ENCODE measurements around the gene ENTPD6.

The ENTPD6 gene

GRCh38 chr20:25209911-25210310 lies 14.4 kb downstream of the ENTPD6 start:
- no peak for DNase-seq

GRCh38 chr20:25211273-25211672 lies 15.8 kb downstream of the ENTPD6 start:
- no peak for DNase-seq

- DNase-seq, result no peak
Measured at GRCh38 chr20:25212242-25212641, 16.7 kb downstream of the ENTPD6 start.

GRCh38 chr20:25213566-25214425 lies 18.3 kb downstream of the ENTPD6 start:
- DNase-seq, result no peak

- DNase-seq, result no peak
Measured at GRCh38 chr20:25214426-25214790, 18.9 kb downstream of the ENTPD6 start.

GRCh38 chr20:25214819-25215218 lies 19.3 kb downstream of the ENTPD6 start:
- DNase-seq, result no peak

GRCh38 chr20:25215521-25215920 lies 20.0 kb downstream of the ENTPD6 start:
- DNase-seq, result no peak

- no peak for DNase-seq
Measured at GRCh38 chr20:25216199-25216945, 20.9 kb downstream of the ENTPD6 start.

GRCh38 chr20:25217161-25218108 lies 21.9 kb downstream of the ENTPD6 start:
- DNase-seq, result no peak

GRCh38 chr20:25218109-25218486 lies 22.6 kb downstream of the ENTPD6 start:
- no peak for DNase-seq

- no peak for DNase-seq
Measured at GRCh38 chr20:25218492-25218891, 23.0 kb downstream of the ENTPD6 start.

- DNase-seq, result no peak
Measured at GRCh38 chr20:25219365-25219764, 23.9 kb downstream of the ENTPD6 start.

GRCh38 chr20:25220021-25220730 lies 24.7 kb downstream of the ENTPD6 start:
- no peak for DNase-seq

GRCh38 chr20:25220810-25221591 lies 25.5 kb downstream of the ENTPD6 start:
- no peak for DNase-seq

GRCh38 chr20:25221592-25222460 lies 26.3 kb downstream of the ENTPD6 start:
- DNase-seq, result no peak

GRCh38 chr20:25222461-25223178 lies 27.1 kb downstream of the ENTPD6 start:
- DNase-seq, result no peak

GRCh38 chr20:25223179-25223661 lies 27.7 kb downstream of the ENTPD6 start:
- peak in 1 of 4 experiments; percentile 9 for DNase-seq

GRCh38 chr20:25223765-25224720 lies 28.5 kb downstream of the ENTPD6 start:
- no peak for DNase-seq

Data from suppressor macrophage (primary cell).